ENCODE results near the gene LARP4B.

GRCh38 chr10:776772-777171 lies 154.7 kb downstream of the LARP4B start:
- TF ChIP-seq CTCF (IDR thresholded peaks at IDR 0.05; ENCODE audit: low read depth, low read length, poor library complexity, severe bottlenecking) (no peak), EZH2phosphoT487 (IDR thresholded peaks at IDR 0.05; ENCODE audit: borderline replicate concordance, low read length) (no peak)

All from DOHH2 (cell line).